Activated CD4-positive, alpha-beta T cell treated with anti-CD3 and anti-CD28 coated beads, Interleukin-2, amount 50 U/mL, for 1 hour (primary cell): ENCODE measurements around the gene MAGI2.

Source experiments
- DNase-seq: peaks from one replicate; pipeline ENCODE4 v3.0.0-alpha.2; 2020

The MAGI2 gene

DNA sequence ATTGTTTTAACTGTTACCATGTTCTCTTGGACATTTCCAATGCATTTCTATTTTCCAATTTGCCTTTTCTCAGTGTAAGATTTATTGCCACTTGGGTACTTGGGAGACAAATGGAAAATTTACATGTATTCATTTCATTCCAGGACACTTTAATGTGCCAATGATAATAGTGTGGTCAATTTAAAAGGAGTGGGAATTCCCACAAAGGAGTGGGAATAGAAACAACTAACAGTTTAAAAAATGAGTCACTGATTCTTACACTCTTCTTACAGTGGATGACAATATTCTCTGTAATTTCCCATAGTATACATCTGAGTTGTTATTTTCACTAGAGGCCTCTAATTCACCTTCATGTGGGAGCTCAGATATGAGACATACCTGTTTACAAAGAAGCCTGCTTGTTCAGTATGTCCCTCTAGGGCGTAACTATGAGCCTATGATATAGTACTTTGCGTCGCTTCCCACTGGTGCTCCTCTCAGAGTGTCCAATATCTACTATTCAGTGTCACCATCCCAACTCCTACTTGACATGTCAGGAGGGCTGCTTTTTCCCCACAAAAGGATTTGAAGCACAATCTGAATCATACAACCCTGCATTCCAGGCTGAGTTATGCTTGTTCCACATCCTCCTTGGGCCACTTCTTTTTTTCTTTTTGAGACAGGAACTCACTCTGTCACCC lies 1353.6 kb downstream of the MAGI2 start:
- DNase-seq: no peak

DNA sequence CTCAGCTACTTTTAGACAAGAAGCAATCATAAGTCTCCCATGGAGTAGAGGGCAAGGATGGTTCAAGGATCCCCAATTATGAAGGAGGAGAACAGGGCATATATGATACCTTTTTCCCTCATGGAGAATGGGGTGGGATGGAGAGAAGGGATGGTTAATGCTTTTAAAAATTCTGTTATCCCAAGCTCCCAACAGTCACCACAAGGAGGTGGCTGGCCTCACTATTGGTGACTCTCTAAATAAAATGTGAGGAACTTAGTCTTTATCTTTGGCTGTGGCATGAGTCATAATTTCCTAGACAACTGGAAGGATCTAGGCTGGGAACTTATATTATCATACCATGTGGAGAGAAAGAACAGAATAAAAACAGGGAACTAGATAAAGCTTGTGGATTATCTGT lies 1357.9 kb downstream of the MAGI2 start:
- DNase-seq: no peak

DNA sequence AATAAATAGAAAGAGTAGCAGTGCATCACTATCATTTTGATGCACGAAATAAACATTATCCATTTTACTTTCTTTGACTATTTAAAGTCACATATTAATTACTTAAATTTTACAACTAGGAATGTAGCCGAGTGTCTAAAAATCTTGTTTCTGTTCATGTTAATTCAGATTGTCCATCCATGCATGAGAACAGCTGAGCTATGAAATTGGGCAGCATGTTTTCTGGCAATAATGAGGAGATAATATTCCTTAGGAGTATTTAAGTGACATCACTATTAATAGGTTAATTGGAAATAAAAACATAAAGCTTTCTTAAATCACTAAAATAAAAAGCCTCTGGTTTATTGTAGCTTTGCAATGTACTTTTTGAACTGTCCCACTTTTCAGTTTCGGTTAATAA lies 1361.1 kb downstream of the MAGI2 start:
- DNase-seq: no peak

DNA sequence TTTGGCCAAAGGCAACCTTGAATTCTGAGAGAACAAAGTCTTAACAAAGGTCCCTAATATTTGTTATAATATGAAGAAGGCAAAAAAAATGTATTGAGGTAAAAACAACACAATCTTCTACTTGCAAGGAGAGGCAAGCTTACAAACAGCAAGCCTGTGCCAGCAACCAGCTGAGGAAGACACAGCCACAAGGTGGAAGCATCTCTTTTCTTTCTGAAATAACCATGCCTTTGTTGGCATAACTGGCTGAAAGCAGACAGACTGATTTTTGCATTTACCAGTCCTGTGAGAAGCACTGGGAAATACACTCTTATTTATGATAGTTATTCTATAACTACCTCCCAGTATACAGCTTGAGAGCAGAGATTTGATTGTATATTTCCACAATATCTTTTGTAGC lies 1362.9 kb downstream of the MAGI2 start:
- no peak for DNase-seq

DNA sequence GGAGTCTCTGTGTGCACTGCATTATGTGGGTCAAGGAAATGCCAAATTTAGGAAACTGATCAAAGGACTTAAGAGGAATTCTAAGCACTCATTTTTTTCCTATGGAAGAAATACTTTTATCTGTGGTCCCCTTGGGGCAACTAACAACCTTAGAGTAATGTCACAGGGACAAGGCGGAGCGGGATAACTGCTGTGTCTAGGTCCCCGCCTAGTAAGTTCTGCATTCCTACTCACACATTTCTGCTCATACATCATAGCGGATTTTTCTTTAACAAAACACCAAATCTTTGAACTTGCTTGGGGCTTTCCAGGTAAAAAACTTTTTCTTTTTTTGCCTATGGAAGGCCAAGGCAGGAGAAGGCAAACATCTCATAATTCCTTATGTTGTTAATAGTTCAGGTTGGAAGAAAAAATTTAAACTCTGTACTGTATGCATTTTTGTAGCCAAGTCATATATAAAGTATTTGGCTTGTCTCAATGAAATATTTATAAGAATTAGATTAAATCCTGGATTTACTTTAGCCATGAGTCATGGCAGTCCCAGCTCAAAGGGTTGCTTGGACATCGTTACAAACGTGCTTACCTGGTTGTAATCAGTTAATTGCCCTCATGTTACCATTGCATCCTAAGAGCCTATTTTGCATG lies 1369.9 kb downstream of the MAGI2 start:
- no peak for DNase-seq

DNA sequence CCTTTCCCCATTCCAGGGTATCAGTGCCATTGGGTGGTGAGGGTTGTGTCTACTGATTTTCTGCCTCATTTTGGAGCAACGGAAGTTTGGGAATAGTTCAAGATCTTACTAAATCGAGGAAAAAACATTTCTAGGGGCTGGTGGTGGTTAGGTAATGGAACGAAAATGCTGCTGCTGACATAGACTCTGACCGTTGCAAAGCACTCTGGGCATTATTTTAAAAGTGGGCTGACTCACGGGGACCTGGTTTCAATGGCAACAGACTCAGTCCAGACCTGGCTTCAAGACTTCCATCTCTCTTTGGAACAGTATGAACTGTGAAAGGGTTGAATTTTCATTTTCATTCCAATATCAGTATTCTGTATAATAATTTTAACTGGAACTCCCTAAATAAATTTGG lies 1370.9 kb downstream of the MAGI2 start:
- DNase-seq: no peak

DNA sequence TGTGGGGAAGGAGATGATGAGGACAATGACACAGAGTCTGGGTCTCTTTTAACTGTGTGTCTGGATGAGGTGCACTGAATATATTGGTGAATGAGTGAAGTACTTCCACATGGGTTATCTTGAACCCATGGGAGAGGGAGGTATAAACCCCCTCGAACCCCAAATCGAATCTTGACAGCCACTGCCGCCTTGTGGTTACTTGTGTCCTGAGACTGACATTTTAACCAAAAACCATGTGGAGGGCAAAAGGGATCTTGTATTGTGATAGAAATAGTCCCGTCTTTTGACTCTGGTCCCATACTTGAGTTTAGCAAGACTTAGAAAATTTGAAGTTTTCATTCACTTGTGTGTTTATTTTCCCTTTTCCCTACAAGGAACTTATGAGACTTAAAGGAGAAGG lies 1371.6 kb downstream of the MAGI2 start:
- no peak for DNase-seq

DNA sequence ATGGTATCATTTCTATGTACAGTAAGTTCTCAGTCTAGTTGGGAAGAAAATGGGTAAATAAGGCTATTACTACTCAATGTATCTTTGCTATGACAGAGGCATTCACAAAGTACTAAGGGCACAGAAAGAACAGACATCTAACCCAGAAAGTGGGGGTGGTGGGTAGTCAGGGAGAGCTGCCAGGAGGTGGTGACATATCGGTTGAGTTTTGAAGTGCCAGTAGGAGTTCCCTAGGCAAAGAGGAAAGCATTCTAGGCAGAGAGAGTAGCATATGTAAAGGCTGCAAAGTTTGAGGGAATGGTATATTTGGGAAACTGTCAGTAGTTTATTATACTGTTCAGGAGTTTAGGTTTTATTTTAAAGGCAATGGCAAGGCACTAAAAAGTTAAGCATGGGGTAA lies 1372.1 kb downstream of the MAGI2 start:
- DNase-seq: no peak

DNA sequence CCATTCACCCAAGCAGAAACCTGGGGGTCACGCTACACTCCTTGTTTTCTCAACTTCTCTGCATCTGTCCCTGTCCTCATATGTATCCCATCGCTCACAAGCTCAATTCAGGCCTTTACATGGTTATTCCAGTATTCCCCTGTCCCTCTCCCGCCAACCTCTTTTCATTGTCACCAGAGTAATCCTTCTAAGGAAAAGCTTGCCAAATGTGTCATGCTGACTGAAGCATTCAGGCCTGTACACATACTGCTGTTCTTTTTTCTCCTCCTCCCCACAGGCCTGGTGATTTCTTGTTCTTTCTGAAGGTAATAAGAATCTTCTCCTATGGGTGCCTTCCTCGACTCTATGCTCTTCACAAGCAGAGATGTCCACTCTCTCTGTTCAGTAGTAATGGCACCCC lies 1372.7 kb downstream of the MAGI2 start:
- DNase-seq: no peak

DNA sequence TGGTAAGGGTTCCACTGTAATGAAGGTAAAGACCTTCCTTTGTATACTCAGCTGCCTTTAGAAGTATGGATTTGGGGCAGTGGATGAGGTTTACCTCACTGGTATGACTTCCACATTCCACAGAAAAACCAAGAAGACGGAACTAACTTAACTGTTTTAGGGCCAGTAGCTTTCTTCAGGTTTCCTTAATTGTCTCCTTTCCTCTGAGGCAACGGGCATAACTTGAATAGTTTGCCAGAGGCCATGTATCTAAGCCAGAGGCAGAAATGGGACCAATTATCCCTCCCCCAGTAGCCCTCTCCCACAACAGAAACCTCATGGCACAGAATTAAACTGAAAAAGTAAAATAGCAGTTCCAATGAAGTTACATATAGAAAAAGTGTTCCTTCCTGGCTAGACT lies 1373.2 kb downstream of the MAGI2 start:
- DNase-seq: no peak

DNA sequence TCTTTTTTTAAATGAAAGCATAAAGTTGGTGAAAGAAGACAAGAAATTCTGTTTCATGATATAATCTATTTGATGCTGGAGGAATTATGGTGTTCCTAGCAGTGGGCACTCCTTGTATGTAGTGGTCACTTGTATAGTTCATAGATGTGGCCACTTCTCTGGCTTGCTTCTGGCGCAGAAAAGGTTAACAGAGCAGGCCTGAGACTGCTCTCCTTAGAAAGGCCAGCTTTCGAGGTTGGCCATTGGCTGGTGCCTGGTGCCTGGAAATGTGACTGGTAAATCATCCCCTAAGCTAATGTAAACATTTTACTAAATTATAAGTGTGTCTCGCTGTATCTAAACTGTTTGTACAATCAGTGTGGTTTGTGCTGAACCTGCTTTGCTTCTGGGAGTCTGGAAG lies 1378.8 kb downstream of the MAGI2 start:
- no peak for DNase-seq

DNA sequence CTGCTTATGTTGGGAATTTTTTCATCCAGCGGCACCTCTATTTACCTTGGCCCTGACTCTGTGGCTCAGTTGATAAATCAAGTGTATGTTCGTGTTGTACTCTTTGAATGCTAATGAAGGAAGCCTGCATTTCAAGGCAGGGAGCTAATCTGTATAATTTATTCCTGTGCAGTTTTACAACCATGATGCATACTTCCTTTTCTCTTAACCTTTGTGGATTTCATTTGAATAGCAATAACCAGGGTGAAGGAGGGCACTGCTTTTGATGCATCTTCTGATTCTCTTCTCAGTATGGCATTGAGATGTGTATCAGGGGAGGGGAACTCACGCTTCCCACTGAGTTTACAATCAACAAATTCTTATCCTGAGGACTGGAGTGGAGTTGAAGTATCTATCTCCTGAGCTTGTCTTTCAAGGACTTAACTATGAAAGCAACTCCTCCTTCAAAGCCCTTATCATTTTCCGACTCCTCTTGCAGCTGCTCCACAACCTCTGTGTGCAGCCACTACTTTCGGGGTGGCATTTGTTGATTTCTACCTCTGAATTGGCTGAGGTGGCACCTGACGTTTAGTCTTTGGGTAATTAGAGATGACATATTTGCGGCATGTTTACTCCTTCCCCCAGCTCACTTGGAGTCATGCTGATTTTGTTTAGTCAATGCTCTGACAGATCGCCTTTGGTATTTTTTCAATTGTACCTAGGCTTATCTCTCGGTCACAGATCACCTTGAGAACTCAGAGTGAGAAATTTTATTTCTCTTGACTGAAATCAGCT lies 1379.7 kb downstream of the MAGI2 start:
- DNase-seq: no peak

DNA sequence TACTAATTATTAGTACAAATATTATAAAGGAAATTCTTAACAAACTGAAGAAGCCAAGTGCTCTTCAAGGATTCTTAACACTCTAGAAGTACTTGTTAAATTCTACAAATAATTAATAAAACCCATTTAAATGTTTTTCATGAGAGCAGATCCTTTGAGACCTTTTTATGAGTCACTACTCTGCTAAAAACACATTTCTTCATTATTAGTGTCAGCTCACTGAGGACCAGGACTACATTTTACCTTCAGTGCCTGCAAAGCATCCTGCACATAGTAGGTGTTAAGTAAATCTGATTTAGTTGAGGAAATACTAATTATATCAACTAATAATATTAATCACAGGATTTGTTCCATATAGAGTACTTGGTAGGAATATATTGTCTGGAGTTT lies 1381.3 kb downstream of the MAGI2 start:
- DNase-seq: no peak

DNA sequence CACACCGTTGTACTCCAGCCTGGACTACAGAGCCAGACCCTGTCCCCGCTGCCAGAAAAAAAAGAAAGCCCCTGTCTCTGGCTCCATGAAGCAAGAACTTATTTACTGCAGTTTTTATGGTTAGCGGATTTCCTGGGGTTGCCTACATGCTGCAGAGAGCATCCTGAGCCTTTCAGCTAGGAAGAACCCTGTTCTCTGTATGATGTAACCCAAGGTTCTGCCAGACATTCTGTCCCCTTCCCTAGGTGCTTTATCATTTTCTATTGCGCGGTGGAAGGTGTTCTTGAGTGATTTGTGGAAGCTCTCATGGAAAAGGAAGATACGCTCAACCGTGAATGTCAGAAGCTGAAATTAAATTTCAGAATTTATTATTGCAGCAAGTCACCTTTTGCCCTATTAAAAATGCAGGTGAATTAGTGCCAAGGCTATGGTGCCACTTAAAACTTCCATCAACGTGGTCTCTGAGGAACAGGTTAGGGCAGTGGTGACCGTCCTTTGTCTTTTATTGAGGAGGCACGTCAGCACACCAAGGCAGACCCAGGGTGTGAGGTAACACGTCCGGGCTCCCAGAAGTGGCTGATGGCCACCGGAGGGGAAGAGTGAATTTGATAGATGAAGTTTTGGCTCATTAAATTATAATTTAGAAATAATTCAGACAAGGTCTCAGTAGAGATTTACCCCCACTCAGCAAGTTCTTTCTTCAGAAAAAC lies 1381.8 kb downstream of the MAGI2 start:
- no peak for DNase-seq

DNA sequence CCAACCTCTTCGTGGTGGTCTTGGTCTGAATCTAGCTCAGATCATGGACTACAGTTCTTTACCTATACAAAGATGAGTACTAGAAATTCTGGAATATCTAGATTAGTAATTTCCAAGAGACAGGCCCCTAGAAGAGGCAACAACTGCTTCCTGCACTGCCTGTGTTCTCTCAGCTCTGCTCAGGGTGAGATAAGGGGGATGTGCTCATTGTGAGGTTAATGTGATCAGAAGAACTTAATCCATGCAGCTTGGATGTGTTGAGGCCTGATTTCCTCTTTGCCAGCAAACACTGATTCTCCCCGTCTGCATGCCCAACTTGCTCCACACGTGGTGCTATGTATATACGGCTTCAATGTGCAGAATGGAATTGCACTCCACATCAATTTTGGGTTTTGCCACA lies 1386.9 kb downstream of the MAGI2 start:
- DNase-seq: no peak

DNA sequence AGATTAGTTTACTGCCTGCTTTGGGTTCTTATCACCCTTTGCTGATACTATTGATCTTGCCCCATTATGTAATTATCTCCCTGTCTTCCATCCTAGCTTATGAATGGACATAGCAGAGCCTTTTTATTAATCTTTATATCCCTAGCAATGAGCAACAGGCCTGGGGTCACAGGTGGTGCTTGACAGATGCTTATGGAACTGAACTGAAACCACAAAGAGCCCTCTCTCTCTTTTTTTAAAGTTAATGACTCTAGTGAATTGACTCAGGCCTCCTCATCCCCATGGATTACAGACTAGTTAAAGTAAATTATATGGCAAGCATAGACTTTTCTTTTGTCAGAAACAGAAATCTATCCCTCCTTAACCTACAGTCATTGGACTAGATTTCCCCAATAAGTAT lies 1389.7 kb downstream of the MAGI2 start:
- DNase-seq: no peak

DNA sequence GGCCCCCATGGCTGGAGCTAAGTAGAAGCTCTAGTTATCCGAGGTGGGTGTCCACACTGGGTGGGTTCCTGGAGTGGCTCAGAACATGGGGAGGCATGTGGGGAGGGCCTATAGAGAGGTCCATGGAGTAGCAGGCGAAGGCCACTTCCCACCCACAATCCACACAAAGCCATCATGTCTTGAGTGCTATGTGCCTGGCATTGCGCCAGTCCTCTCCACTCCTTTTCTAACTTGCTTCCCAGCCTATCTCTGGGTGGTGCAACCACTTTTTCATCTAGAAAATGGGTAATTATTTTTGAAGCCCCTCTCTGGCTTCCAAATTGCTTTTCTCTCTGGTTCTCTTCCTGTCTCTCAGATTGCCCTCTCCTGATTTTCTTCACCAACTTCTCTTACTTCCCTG lies 1391.3 kb downstream of the MAGI2 start:
- DNase-seq: no peak

DNA sequence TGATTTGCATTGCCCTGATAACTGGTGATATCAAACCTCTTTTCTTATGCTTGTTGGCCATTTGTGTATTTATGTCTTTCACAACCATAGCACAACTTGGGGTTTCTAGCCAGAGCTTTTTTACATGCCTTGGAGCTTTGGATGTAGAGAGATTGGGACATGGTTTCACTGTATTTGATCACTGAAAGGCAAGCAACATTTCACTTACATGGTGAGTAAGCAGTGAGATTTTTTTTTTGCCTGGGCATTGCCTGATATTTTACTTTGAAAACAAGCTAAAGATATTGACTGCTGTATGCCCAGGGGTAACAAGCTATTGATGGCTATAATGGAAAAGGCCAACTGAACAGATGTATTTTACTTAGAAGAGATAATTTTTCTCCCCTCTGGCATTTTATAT lies 1395.9 kb downstream of the MAGI2 start:
- DNase-seq: no peak

DNA sequence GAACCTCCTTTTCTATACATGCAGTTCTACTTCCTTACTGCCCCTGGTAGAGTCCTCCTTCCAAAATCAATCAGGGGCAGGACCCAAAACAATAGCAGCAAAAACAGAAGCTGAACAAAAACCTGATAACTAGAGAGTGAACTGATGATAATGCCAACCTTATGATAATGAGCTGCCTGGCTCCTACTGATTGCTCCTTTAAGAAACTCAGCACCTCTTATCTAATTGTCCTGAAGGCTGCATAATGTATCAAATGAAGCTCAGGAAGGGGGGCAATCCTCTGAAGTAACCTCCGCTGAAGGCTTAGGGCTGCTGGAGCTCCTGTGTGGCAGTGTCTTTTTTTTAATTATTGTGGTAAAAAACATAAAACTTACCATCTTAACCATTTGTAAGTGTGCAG lies 1397.9 kb downstream of the MAGI2 start:
- no peak for DNase-seq

DNA sequence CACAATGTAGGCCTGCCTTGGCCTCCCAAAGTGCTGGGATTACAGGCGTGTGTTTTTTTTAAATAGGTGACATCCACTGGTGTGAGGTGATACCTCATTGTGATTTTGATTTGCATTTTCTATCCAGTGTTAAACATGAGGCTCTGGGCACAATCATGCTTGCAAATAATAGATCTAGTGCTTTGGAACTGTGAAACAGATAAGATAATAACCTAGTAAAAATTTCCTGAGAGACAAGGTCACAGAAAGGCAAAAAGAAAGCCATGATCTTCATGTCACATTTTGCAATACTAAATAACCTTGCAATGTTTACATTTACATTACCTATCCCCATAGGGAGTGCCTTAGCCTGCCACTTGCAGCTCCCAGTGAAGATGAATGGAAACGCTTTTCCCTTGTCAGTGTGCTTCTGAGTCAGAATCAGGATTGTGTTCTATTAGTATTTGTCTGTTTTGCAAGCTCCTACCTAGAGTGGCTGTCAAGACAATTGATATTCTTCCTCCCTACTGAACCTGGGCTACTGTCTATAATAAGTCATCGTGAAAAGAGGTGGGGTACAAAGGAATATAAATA lies 1398.4 kb downstream of the MAGI2 start:
- no peak for DNase-seq

DNA sequence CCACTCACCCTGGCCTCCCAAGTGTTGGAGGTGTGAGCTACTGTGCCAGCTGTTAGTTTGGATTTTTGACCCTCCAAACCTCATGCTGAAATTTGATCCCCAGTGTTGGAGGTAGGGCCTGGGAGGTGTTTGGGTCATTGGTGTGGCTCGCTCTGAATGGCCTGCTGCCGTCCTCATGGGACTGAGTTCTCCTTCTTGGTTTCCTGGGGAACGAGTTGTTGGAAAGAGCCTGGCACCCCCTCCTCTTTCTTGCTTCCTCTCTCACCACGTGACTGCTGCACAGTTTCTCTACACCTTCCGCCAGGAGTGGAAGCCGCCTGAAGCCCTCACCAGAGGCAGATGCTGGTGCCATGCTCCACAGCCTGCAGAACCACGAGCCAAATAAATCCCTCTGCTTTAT lies 1401.4 kb downstream of the MAGI2 start:
- DNase-seq: no peak

DNA sequence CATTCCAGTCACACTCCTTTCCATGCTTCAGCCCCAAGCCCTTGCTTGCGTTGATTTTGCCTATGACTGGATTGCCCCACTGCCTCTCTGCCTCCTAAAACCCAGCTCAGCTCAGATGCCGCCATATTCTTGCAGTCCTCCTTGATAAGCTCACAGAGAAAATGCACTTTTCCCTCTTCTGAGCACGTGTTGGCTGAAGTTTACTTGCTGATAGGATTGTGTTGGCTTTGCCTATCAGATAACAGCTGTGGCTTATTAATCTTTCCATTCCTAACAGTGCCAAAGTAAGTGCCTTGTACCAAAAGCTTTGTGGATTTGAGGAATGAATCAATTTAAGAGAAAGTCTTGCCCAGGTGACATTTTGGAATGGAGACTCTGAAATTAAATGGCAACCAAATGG lies 1405.7 kb downstream of the MAGI2 start:
- no peak for DNase-seq

DNA sequence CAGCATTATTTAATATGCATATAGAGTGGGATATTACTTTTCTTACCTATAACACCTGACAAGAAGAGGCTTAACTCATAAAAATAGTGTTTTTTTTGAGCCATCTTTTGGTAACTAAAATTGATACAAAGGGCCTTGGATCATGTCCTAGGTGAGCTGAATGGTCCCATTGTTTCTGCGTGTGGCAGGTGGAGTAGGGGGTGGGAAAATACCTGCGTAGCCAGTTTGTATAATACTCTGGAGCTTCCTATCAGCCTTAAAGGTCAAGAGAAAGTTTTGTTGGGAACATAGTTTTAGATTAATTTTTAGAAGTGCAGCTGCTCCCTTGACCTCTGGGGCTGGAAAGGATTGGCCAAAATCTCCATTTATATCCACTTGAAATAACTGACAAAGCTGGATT lies 1410.3 kb downstream of the MAGI2 start:
- no peak for DNase-seq
